ENCODE data around the gene ZNF202.
A peak's percentile ranks its signal among the peaks of the same experiment; 100 is the strongest.
"Not testable (repeated sequence)": the region's sequence is repeated elsewhere in the genome, so short reads cannot be mapped to it uniquely, and the experiment has no call there.

Gene ZNF202

DNA sequence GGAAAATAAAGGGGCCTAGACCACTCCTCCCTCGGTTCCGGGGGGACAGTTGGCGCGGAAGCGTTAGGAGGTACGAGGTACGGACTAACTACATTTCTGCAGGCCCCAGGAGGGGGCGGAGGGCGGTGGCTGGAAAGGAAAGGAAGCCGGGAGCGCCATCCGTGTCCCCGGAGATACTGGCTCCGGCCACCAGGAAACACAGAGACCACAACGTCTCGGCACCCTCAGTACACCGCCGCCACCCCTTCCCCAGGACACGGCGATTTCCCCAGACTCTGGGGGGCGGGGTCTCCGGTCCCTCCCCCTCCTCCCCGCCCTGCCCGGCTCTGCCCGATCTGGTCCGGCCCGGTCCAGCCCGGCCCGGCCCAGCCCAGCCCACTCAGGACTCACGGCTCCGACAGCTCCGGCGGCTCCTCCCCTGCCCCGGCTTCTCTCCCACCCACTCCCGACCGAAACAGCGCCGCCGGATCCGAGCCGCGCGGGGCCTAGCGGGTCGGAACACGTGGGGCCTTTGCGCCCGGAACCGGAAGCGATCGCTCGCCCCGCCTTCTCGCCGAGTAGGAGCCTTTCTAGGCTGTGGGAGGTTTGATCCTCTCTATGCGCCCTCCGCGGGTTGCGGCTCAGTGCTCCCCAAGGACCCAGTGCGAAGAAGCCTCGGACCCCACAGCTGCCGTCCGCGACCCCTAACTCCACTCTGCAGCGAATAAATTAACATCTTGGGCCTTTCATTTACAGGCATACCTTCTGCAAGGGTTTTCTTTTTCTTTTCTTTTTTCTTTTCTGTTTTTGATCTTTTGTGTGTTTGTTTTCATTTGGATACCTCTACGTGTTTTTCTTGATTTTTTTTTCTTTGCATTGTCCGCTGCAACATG, at the start of gene ZNF202:
Gene ZNF202 (minus strand): TSS at position 502 of the 872 bp plus-strand sequence. CDS start 10,772 bp downstream, outside the sequence.
- peak; percentile 84 for DNase-seq (ENCODE audit: low read depth)

GRCh38 chr11:123783536-123783935, 42.1 kb upstream of the ZNF202 start:
- DNase-seq (ENCODE audit: low read depth): no peak

GRCh38 chr11:123778511-123778910, 37.1 kb upstream of the ZNF202 start:
- DNase-seq (ENCODE audit: low read depth): no peak

- DNase-seq (ENCODE audit: low read depth): no peak
Observed at GRCh38 chr11:123775715-123776549, 34.5 kb upstream of the ZNF202 start.

DNA sequence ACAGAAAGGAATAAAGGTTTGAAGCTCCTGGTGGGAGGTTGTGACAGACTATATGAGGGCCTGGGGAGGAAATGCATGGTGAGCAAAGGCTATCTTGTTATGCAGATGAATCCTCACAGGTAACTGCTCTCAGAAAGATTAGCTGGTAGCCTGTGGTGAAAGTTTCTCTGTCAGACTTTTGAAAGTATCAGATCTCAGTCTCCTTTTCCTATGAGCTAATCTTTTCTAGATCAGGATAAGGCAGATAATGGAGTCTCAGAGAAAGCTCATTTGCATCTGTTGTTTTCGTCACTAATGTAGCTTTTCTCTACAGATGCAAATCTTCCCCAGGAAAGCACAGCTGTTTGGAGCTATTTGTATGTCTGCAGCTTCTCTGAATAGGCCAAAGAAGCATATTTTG, 33.8 kb upstream of the ZNF202 start:
- DNase-seq (ENCODE audit: low read depth): no peak

- DNase-seq (ENCODE audit: low read depth): no peak
Observed at GRCh38 chr11:123773959-123774358, 32.5 kb upstream of the ZNF202 start.

GRCh38 chr11:123773026-123773425, 31.6 kb upstream of the ZNF202 start:
- no peak for DNase-seq (ENCODE audit: low read depth)

DNA sequence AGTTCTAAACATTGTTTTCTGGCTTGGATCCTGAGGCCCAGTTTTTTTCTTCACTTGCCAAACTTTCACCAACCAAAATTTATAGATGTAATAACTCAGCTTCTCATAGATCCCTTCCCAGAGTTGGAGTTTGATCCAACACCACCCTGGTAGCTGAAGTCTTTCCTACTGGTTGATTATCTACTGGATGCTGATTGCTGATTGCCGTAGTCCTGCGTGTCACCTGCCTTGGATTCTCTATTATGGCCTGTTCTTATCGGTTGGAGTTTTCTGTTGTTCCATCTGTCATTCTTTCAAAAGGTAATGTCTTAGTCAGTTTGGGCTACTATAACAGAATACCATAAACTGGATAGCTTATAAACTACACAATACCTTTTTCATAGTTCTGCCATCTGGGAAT, 30.2 kb upstream of the ZNF202 start:
- no peak for DNase-seq (ENCODE audit: low read depth)

- DNase-seq (ENCODE audit: low read depth): no peak
Observed at GRCh38 chr11:123770712-123771111, 29.3 kb upstream of the ZNF202 start.

DNA sequence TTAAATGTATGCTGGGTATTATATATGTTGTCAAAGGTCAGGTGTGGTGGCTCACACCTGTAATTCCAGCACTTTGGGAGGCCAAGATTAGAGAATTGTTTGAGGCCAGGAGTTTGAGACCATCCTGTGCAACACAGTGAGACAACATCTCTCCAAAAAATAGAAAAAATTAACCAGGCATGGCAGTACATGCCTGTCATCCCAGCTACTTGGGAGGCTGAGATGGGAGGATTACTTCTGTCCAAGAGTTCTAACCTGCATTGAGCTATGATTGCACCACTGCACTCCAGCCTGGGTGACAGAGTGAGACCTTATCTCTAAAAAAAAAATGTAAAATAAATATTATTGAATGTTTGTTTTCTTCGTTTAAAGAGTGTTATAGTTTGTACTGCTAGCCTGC, 24.1 kb upstream of the ZNF202 start:
- no peak for DNase-seq (ENCODE audit: low read depth)

DNA sequence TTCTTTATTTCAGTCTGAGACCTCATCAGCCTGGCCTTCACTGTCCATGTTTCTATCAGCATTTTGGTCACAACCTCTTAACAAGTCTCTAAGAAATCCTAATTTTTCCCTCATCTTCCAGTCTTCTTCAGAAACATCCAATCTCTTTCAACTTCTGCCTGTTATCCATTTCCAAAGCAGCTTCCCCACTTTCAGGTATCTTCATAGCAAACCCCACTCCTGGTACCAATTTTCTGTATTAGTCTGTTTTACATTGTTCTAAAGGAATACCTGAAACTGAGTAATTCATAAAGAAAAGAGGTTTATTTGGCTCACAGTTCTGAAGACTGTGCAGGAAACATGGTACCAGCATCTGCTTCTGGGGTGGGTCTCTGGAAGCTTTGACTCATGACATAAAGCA, 21.0 kb upstream of the ZNF202 start:
- DNase-seq (ENCODE audit: low read depth): no peak

GRCh38 chr11:123760894-123761293, 19.4 kb upstream of the ZNF202 start:
- DNase-seq (ENCODE audit: low read depth): no peak

- DNase-seq (ENCODE audit: low read depth): no peak
Observed at GRCh38 chr11:123757976-123758375, 16.5 kb upstream of the ZNF202 start.

- no peak for DNase-seq (ENCODE audit: low read depth)
Observed at GRCh38 chr11:123755813-123756212, 14.4 kb upstream of the ZNF202 start.

- DNase-seq (ENCODE audit: low read depth): no peak
Observed at GRCh38 chr11:123755344-123755743, 13.9 kb upstream of the ZNF202 start.

DNA sequence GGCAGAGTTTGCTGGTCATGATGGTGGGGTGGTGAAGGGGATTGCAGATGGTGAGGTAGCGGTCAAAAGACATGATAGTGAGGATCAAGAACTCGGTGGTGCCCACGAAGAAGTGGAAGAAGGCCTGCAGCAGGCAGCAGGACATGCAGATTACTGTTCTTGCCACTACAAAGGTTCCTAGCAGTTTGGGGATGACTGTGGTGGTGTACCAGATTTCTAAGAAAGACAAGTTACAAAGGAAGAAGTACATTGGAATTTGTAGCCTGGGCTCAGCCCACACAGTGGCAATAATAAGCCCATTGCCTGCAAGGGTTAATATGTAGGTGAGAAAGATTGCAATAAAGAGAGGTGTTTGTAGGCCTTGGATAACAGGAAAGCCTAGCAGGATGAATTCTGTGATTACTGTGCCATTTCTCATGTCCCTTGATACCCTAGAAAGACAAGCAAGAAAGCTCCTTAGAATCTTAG, 12.7 kb upstream of the ZNF202 start, which contains the start of gene OR6X1:
Gene OR6X1 (minus strand): TSS at position 418 of the 468 bp plus-strand sequence. CDS start 0 bp downstream, at position 418.
- DNase-seq (ENCODE audit: low read depth): no peak

- DNase-seq (ENCODE audit: low read depth): no peak
Observed at GRCh38 chr11:123753110-123753509, 11.7 kb upstream of the ZNF202 start.

GRCh38 chr11:123751781-123752180, 10.3 kb upstream of the ZNF202 start:
- no peak for DNase-seq (ENCODE audit: low read depth)

DNA sequence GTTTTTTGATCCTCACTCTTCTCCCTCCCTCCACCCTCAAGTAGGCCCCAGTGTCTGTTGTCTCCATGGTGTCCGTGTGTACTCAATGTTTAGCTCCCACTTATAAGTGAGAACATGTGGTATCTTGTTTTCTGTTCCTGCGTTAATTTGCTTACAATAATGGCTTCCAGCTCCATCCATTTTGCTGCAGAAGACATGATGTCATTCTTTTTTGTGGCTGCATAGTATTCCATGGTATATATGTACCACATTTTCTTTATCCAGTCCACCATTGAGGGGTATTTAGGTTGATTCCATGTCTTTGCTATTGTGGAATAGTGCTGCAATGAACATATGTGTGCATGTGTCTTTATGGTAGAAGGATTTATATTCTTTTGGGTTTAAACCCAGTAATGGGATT, 6.9 kb upstream of the ZNF202 start:
- DNase-seq (ENCODE audit: low read depth): not testable (repeated sequence)

GRCh38 chr11:123745764-123746451, 4.4 kb upstream of the ZNF202 start:
- DNase-seq (ENCODE audit: low read depth): no peak

GRCh38 chr11:123742724-123743120, 1.3 kb upstream of the ZNF202 start:
- DNase-seq (ENCODE audit: low read depth): no peak

DNA sequence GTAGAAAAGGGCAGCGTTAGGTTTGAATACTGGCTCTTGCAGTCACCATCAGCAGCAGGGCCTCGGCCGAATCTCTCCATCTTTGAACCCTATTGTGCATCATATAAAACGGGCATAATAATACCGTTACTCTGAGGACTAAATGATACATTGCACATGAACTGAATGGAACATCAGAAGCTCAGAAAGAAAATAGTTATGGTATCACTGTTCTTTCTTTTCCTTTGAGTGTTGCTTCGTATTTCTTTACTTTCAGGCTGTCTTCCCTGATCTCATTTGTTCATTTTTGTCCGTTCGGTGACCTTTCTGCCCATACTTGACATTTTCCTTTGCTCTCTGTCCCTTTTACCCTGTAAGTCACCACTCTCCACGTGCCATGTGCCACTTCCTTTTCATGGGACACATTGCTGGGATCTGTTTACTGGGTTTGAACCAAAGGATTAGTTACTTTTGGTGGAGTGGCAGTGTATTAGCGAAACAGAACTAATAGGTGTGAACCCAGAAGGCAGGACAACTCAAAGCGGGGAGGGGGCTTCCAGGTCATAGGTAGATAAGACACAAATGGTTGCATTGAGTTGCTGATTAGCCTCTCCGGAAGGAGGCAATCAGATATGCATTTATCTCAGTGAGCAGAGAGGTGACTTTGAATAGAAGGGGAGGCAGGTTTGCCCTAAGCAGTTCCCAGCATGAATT, 717 bp upstream of the ZNF202 start:
- DNase-seq (ENCODE audit: low read depth): no peak

Measured in activated T-cell treated with anti-CD3 and anti-CD28 coated beads for 1 hour (primary cell).